MG63 (cell line): ENCODE results near the gene TMTC2. TPM values are rescaled to one million over a fixed set of nuclear protein-coding genes. Genes with fewer than 3 reads are reported as not detected.

Experiments
- DNase-seq: peaks from one replicate; pipeline ENCODE4 v3.0.0-alpha.2; 2020
- H3K27me3 ChIP-seq: fragments of 250-450 bp; sonication (Bioruptor Pico); 2 replicates; pipeline ENCODE4 v1.5.1; 2020; ENCODE audit warnings: mild to moderate bottlenecking, moderate library complexity
- H3K36me3 ChIP-seq: fragments of 250-450 bp; sonication (Bioruptor Pico); 2 replicates; pipeline ENCODE4 v1.5.1; 2020; ENCODE audit warnings: mild to moderate bottlenecking, moderate library complexity
- H3K4me3 ChIP-seq: fragments of 250-450 bp; sonication (Bioruptor Pico); 2 replicates; pipeline ENCODE4 v1.5.1; 2020; ENCODE audit warnings: mild to moderate bottlenecking, moderate library complexity
- H3K9me3 ChIP-seq: fragments of 250-450 bp; sonication (Bioruptor Pico); 2 replicates; pipeline ENCODE4 v1.5.1; 2020; ENCODE audit warnings: mild to moderate bottlenecking, moderate library complexity
- total RNA-seq: library from RNA; depleted of rRNA; stranded (reverse); fragments of >200 nt; shearing (Covaris generic); gene quantifications from 2 replicates; pipeline ENCODE4 v1.2.3, GENCODE V29; 2014; ENCODE audit warnings: low replicate concordance

The TMTC2 gene
- total RNA-seq, 1 experiment from 2014 or later, result 1.8 TPM

DNA sequence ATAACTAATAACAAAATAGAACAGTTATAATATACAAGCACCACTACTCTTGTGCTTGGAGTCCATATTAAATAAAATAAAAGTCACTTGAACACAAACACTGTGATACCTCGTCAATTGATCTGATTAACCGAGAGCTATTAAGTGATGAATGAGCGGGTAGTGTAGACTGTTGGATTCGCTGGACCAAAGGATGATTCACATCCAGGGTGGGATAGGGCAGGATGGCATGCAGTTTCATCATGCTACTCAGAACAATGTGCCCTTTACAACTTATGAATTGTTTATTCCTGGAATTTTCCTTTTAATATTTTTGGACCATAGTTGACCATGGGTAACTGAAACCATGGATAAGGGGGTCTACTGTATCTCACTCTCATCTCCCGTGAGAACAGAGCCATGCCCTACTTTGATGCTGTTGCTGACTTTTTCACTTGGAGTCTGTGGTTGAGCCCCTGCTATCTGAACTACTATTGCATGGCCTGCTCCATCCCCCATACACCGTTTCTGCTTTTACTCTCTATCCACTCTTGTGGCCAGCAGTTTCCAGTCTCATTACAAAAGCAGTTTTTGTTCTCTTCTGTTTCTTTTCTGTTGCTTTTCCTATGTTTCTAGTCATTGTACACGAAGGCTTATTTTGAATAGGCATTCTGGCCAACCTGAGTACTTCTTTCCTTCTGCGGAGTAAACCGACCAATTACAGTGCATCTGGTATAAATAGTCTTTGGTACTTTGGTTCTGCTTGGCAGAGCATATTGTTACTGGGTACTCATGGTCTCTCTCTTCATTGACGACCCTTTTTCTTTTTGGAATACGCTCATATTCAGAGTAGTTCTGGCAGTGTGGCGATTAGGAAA lies 12.2 kb downstream of the TMTC2 start:
- no peaks in the 10 kb centered on the region for H3K27me3 ChIP-seq
- H3K9me3 ChIP-seq, result no peaks in the 10 kb centered on the region; the same call in 1 of the 2 replicates
- no peak overlapping the region for H3K4me3 ChIP-seq
- H3K36me3 ChIP-seq, result no peaks in the 10 kb centered on the region
- no peak for DNase-seq

DNA sequence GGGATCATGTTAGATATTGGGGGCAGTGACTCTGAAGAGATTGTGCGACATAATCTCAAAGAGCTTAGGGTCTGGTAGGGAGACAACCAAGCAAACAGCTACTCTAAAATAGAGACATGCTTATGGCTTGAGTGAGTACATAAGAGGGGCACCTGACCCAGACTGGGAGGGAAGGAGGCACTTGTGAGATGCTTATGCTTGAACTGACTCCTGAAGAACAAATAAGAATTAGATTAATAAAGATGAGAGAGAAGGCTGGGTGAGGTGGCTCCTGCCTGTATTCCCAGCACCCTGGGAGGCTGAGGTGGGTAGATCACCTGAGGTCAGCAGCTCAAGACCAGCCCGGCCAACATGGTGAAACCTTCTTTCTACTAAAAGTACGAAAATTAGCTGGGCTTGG lies 19.1 kb downstream of the TMTC2 start:
- H3K27me3 ChIP-seq, result no peaks in the 10 kb centered on the region
- no peak overlapping the region for H3K4me3 ChIP-seq
- H3K9me3 ChIP-seq, result no peaks in the 10 kb centered on the region
- DNase-seq, result no peak
- H3K36me3 ChIP-seq, result no peaks in the 10 kb centered on the region

DNA sequence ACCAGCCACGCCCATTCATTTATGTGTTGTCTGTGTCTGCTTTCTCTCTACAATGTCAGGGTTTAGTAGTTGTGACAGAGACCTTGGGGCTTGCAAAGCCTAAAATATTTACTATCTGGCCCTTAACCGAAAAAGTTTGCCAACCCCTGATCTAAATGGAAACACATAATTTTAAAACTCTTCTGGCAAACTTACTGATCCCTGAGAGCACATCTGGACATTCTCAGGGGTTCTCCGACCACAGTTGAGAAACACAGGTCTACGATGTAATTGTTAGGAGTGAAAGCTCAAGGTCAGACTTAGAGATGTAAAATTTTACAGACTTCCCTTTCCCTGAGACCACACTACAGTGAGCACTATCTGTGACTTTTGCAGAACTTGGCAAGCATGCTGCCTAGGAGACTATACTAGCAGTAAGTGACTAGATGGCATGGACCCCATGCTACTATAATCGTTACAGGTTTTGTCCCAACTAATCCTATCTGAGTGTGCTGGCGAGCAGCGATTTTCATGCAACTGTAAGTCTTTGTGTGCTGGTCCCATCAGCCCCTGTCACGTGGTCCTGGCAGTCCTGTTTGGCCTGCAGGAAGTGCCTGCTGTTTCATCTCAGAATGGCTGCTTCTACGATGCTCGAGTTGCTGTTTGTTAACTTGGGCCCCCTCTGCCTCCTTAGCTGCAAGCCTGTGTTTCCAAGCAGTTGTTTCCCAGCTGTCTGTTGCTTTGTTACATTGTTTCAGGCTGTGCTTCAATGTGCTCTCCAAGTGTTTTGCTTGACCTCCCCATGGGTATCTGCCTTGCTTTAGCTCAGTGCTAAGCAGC lies 21.6 kb downstream of the TMTC2 start:
- no peaks in the 10 kb centered on the region for H3K36me3 ChIP-seq
- peak; percentile 16 for DNase-seq
- H3K4me3 ChIP-seq, result no peak overlapping the region
- H3K9me3 ChIP-seq, result no peaks in the 10 kb centered on the region
- H3K27me3 ChIP-seq, result no peaks in the 10 kb centered on the region

DNA sequence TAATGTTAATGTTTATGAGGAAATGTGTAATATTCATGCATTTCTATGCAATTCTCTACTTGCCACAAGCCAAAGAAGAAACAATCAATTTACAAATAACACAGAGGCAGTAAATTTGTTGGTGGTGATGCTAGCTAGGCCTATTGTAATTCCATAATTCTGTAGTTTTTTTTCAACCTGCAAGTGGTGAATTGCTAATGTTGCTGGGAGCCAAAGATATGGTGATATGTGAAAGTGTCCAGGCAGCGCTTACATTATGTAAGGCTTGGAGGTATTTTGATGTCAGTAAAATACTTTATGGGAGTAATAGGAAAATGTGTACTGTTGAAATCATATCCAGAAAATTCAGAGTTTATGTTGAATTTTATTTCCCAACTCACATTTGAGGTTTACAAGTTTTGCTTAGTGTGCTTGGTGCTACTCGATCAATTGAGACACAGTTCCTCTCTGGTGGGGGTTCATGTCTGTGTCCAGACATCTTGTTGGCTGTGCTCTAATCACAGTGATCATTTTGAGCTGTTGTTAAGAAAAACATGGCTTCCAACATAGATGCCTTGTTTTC lies 23.2 kb downstream of the TMTC2 start:
- H3K27me3 ChIP-seq, result no peaks in the 10 kb centered on the region
- no peak overlapping the region for H3K4me3 ChIP-seq
- no peaks in the 10 kb centered on the region for H3K9me3 ChIP-seq
- no peaks in the 10 kb centered on the region for H3K36me3 ChIP-seq
- no peak for DNase-seq

GRCh38 chr12:82710741-82711140 lies 24.0 kb downstream of the TMTC2 start:
- Histone ChIP-seq H3K27me3 (no peaks in the 10 kb centered on the region), H3K4me3 (no peak overlapping the region), H3K9me3 (no peaks in the 10 kb centered on the region), H3K36me3 (no peaks in the 10 kb centered on the region)
- DNase-seq, result no peak

DNA sequence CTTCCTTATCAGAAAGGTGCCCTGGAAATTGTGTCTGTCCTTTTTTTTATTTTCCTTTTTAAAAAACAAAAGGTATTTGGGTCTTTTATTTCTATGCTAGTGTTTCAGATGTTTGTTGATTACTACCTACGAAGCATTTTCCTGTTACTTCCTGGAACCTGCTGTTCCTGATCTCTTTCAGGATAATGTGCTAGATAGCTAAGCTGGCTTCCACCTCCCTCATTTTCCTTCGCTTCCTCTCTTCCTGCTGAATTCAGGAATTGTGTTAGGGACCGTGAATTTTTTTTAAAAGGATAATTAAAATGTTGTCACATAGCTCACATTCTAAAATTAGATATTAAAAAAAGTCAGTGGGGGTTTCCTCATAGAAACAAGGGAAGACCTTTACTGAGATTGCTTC lies 27.7 kb downstream of the TMTC2 start:
- DNase-seq, result no peak
- Histone ChIP-seq H3K4me3 (no peak overlapping the region), H3K27me3 (no peaks in the 10 kb centered on the region), H3K36me3 (no peaks in the 10 kb centered on the region), H3K9me3 (no peaks in the 10 kb centered on the region)

- no peak for DNase-seq
- H3K27me3 ChIP-seq, result no peaks in the 10 kb centered on the region
- H3K36me3 ChIP-seq, result no peaks in the 10 kb centered on the region
- no peak overlapping the region for H3K4me3 ChIP-seq
- no peaks in the 10 kb centered on the region for H3K9me3 ChIP-seq
Measured at GRCh38 chr12:82721726-82722125, 35.0 kb downstream of the TMTC2 start.

GRCh38 chr12:82723093-82723492 lies 36.4 kb downstream of the TMTC2 start:
- no peaks in the 10 kb centered on the region for H3K36me3 ChIP-seq
- no peak for DNase-seq
- H3K27me3 ChIP-seq, result no peaks in the 10 kb centered on the region
- H3K4me3 ChIP-seq, result no peak overlapping the region
- H3K9me3 ChIP-seq, result no peaks in the 10 kb centered on the region

DNA sequence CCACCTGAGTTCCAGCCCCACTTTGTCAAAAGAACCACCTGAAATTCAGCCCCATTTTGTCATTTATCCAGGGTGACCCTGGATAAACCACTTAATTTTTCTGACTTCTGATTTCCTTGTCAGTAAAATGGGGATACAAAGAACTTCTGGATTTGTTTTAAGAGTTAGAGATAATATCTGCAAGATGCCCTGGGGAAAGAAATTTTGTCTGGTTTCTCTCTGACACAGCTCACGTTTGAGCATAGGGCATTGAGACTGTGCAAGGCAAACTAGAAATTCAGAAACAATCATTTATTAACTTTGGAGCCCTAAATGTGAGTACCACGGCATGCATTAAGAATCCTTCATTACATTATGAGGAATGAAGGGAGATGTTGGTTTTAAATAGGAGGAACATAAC lies 37.2 kb downstream of the TMTC2 start:
- Histone ChIP-seq H3K9me3 (no peaks in the 10 kb centered on the region), H3K4me3 (no peak overlapping the region), H3K27me3 (no peaks in the 10 kb centered on the region), H3K36me3 (no peaks in the 10 kb centered on the region)
- no peak for DNase-seq

- DNase-seq, result no peak
- no peaks in the 10 kb centered on the region for H3K36me3 ChIP-seq
- H3K9me3 ChIP-seq, result no peaks in the 10 kb centered on the region
- H3K4me3 ChIP-seq, result no peak overlapping the region
- H3K27me3 ChIP-seq, result no peaks in the 10 kb centered on the region
Measured at GRCh38 chr12:82725741-82726140, 39.0 kb downstream of the TMTC2 start.

DNA sequence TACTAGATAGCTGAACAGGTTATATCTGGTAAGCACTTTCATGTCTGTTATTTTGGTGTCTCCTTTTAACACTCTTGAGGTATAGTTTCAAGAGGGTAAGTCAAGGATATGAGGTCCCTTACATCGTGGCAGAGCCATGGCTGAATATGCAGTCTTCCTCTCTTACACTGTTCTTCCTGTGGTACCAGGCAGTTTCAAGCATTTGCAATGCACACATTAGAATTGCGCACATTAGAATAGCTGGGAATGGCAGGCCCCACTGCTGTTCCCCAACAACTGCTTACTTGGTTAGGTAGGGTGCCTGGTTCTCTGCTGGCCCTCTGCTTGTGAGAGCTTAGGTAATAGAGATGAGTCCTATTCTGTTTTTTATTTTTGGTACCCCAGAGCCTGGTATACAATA lies 41.2 kb downstream of the TMTC2 start:
- no peak for DNase-seq
- Histone ChIP-seq H3K27me3 (no peaks in the 10 kb centered on the region), H3K36me3 (no peaks in the 10 kb centered on the region), H3K9me3 (no peaks in the 10 kb centered on the region), H3K4me3 (no peak overlapping the region)

DNA sequence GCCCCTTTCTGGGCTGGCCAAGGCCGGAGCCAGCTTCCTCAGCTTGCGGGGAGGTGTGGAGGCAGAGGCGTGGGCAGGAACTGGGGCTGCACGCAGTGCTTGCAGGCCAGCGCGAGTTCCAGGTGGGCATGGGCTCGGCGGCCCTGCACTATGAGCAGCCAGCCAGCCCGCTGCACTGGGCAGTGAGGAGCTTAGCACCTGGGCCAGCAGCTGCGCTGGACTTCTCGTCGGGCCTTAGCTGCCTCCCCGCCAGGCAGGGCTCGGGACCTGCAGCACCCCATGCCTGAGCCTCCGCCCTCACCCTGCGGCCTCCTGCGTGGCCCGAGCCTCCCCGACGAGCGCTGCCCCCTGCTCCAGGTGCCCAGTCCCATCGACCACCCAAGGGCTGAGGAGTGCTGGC lies 42.0 kb downstream of the TMTC2 start:
- no peak for DNase-seq
- Histone ChIP-seq H3K9me3 (no peaks in the 10 kb centered on the region), H3K27me3 (no peaks in the 10 kb centered on the region), H3K36me3 (no peaks in the 10 kb centered on the region), H3K4me3 (no peak overlapping the region)

DNA sequence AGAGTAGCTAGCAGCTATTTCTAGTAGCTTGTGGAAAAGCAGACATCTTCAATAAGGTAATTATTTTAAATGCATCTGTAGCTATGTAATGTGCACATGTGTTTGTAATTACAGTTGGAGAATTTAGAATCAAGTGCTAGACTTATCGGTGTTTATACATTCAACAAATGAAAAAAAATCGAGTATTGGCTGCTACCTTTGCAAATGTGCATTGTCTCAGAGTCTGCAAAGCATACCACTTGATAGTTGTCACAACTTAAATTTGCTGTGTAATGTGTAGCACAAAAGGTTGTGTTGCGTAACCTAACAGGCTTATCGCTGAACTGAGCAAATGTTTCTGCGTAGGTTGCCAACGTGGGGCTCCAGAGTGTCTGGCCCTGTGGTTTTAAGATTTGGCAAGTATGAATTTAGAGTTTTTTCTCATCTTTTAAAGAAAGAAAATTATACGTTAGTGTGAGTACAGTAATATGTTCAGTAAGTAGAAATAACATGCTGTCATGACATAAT lies 44.3 kb downstream of the TMTC2 start:
- Histone ChIP-seq H3K4me3 (no peak overlapping the region), H3K27me3 (no peaks in the 10 kb centered on the region), H3K9me3 (no peaks in the 10 kb centered on the region), H3K36me3 (no peaks in the 10 kb centered on the region)
- DNase-seq, result peak; percentile 25

- Histone ChIP-seq H3K4me3 (no peak overlapping the region), H3K27me3 (no peaks in the 10 kb centered on the region), H3K9me3 (no peaks in the 10 kb centered on the region), H3K36me3 (no peaks in the 10 kb centered on the region)
- DNase-seq, result peak; percentile 42
Measured at GRCh38 chr12:82740129-82741000, 53.7 kb downstream of the TMTC2 start.

DNA sequence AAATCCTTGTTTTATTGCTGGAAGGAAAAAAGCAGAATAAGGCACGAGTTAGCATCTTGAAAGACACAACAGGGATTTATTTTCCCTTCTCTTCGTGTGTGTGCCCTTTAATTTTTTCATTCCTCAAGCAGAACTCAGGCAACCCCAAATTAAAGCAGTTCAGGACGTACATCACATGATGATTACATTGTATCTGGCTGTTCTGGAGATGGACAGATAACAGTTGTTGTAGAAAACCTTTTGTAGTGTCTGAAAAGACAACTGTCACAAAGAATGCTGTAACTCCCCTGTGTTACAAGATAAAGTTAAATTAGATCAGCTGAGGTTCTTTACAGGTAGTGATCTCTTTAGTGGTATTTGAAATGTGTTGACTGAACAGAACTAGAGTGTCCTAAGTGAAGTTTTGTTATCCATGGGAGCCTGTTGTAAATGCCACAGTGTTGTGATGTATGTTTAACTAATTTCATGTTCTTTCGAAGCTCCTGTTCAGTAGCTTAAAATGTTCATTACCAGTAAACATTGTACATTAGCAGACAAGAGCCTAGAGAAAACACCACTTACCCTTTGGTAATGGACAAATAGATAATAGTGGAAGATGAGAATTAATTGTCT lies 58.5 kb downstream of the TMTC2 start:
- H3K9me3 ChIP-seq, result no peaks in the 10 kb centered on the region
- H3K4me3 ChIP-seq, result no peak overlapping the region
- DNase-seq, result no peak
- H3K27me3 ChIP-seq, result no peaks in the 10 kb centered on the region
- H3K36me3 ChIP-seq, result no peaks in the 10 kb centered on the region

DNA sequence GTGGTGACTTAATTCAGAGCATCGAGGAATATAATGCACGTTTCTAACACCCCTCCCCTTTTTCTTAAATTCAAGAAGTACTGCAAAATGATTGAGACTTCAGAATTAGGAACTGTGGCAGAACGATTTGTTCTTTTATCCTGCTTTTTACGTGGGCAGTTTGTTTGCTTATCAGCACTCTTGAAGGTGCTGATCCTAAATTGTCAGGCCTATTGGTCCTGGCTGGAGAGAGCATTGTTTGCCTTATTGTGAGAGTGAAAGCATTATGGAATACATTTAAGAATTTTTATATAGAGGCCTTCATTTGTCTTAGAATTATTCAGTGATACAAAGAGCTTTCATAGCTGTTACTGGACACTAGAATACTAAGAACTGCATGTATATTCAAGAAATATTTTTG lies 59.1 kb downstream of the TMTC2 start:
- no peaks in the 10 kb centered on the region for H3K9me3 ChIP-seq
- DNase-seq, result no peak

More for the DNA sequence above, 59.1 kb downstream of the TMTC2 start:
- H3K4me3 ChIP-seq, result no peak overlapping the region
- H3K36me3 ChIP-seq, result no peaks in the 10 kb centered on the region
- no peaks in the 10 kb centered on the region for H3K27me3 ChIP-seq
